Smooth muscle cell (in vitro differentiated cells): ENCODE results near the gene LHCGR. TPM values are rescaled to one million over a fixed set of nuclear protein-coding genes. Genes with fewer than 3 reads are reported as not detected.

ENCODE experiments used
- DNase-seq: peaks from one replicate; lab custom pipeline; 2025; ENCODE audit not compliant: unreplicated experiment; lab: John Stamatoyannopoulos, UW
- H2AFZ ChIP-seq: fragments of 200-600 bp; sonication (generic); 2 replicates; pipeline ENCODE4 v1.6.0; 2016; ENCODE audit warnings: antibody characterized with exemption, low read depth, mild to moderate bottlenecking
- H3F3A ChIP-seq: fragments of 200-600 bp; sonication (generic); 2 replicates; pipeline ENCODE4 v1.6.0; 2017; ENCODE audit warnings: antibody characterized with exemption, low read depth
- H3K27ac ChIP-seq: fragments of 200-600 bp; sonication (generic); 2 replicates; pipeline ENCODE4 v1.5.1; 2016; ENCODE audit warnings: low read depth, mild to moderate bottlenecking
- H3K27me3 ChIP-seq: fragments of 200-600 bp; sonication (generic); 2 replicates; pipeline ENCODE4 v1.6.1; 2016; ENCODE audit warnings: low read depth, mild to moderate bottlenecking
- H3K36me3 ChIP-seq: fragments of 200-600 bp; sonication (generic); 2 replicates; pipeline ENCODE4 v1.5.1; 2016; ENCODE audit warnings: low read depth
- H3K4me1 ChIP-seq: fragments of 200-600 bp; sonication (generic); 2 replicates; pipeline ENCODE4 v1.5.1; 2016; ENCODE audit warnings: low read depth
- H3K4me2 ChIP-seq: fragments of 200-600 bp; sonication (generic); 2 replicates; pipeline ENCODE4 v1.6.0; 2016; ENCODE audit warnings: mild to moderate bottlenecking
- H3K4me3 ChIP-seq: fragments of 200-600 bp; sonication (generic); 2 replicates; pipeline ENCODE4 v1.5.1; 2016; ENCODE audit warnings: mild to moderate bottlenecking
- H3K79me2 ChIP-seq: fragments of 200-600 bp; sonication (generic); 2 replicates; pipeline ENCODE4 v1.6.0; 2016; ENCODE audit warnings: low read depth, mild to moderate bottlenecking
- H3K9ac ChIP-seq: fragments of 200-600 bp; sonication (generic); 2 replicates; pipeline ENCODE4 v1.6.0; 2016; ENCODE audit warnings: low read depth
- H3K9me3 ChIP-seq: fragments of 200-600 bp; sonication (generic); replicated peaks from 2 replicates; pipeline ENCODE4 v1.5.1; 2016; ENCODE audit warnings: low read depth
- H4K20me1 ChIP-seq: fragments of 200-600 bp; sonication (generic); 2 replicates; pipeline ENCODE4 v1.6.0; 2016; ENCODE audit warnings: low read depth
- CTCF ChIP-seq: fragments of 200-600 bp; sonication (generic); IDR thresholded peaks from 2 replicates; pipeline ENCODE4 v1.5.1; 2017; ENCODE audit warnings: borderline replicate concordance, mild to moderate bottlenecking, antibody characterized with exemption; ENCODE audit not compliant: insufficient read depth, poor library complexity, severe bottlenecking
- WGBS: methylation state at CpG from one replicate; pipeline ENCODE4 v1.1.7; 2016; ENCODE audit warnings: low lambda C conversion rate; 5-methylcytosine and 5-hydroxymethylcytosine counted together
- polyA plus RNA-seq: library from polyadenylated mRNA; unstranded; fragments of >200 nt; fragmentation: Nextera tagmentation; extraction: Ambion mirVana; gene quantifications from 2 replicates; pipeline ENCODE4 v1.2.1, GENCODE V29; 2016
- total RNA-seq: library from RNA; depleted of rRNA; stranded (reverse); fragments of >200 nt; gene quantifications from 2 replicates; pipeline ENCODE4 v1.2.3, GENCODE V29; 2014

Gene LHCGR
- total and polyA plus RNA-seq, 2 experiments from 2014 or later = not detected

DNA sequence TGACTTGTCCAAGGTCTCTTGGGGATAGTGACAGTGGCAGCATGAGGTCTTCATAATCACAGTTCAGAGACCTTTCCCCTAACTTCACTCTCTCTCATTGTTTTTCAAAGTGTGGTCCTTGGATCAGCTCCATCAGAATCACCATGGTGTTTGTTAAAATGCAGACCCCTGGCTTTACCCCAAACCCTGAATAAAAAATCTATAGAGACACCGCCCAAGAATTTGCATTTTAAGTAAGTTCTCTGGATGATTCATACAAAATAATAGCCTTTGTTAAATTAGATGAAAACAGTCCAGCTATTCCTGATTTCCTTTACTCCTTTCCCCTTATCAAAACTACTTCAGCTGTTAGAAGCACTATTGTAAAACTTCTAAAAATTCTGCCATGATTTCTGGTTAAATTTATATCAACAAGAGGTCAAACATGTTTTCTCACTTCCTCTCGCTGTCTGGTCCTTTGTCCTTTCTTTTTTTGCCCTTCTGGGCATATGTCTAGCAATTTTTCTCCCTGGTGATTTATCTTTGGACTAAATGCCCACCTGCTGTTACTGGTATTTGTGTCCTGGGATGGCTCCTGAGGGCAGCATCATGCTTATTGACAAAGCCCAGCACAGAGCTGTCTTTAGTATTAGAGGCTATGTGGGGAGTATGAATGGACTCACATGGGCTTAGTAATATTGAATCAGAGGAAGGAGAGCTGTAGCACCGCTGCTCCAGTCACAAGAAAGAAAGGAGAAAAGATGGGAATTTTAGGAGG, 63.4 kb downstream of the LHCGR start:
- H3K4me2 ChIP-seq = no peak overlapping the region
- H3K9ac ChIP-seq = no peak overlapping the region
- WGBS = 80% methylated on average over 3 of the region's 3 CpGs
- H3K27ac ChIP-seq = no peak overlapping the region
- no peaks in the 10 kb centered on the region for H3K79me2 ChIP-seq
- H3K4me3 ChIP-seq = no peak overlapping the region
- H3K27me3 ChIP-seq = no peaks in the 10 kb centered on the region
- no peak for DNase-seq
- H3F3A ChIP-seq = no peaks in the 10 kb centered on the region
- H4K20me1 ChIP-seq = no peaks in the 10 kb centered on the region
- no peak for TF ChIP-seq CTCF
- no peaks in the 10 kb centered on the region for H3K9me3 ChIP-seq
- H3K4me1 ChIP-seq = peaks cover 17% of the 10 kb centered on the region
- no peak overlapping the region for H2AFZ ChIP-seq
- no peaks in the 10 kb centered on the region for H3K36me3 ChIP-seq

DNA sequence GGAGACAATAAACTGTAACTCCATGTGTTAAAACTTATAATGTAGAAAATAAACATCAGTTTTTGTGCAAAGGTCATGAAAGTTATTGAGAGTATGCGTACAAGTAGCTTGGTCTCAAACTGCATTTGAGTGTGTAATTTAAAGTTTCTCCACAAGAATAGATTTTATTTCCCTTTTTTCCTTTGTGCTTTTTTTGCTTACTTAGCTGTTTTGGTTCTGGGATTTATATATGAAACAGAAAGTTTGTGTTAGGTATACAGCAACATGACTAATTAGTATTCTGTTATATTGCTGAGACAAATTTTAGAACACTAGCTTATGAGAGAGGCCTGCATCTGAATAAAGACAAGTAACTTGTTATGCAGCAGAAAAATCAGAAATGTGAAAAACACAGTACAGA, 70.4 kb downstream of the LHCGR start:
- H3K4me2 ChIP-seq = no peak overlapping the region
- H3K9ac ChIP-seq = no peak overlapping the region
- no peaks in the 10 kb centered on the region for H3K36me3 ChIP-seq
- TF ChIP-seq CTCF = no peak
- H3K9me3 ChIP-seq = no peaks in the 10 kb centered on the region
- H3F3A ChIP-seq = no peaks in the 10 kb centered on the region
- H3K4me3 ChIP-seq = no peak overlapping the region
- H3K79me2 ChIP-seq = no peaks in the 10 kb centered on the region
- H3K27ac ChIP-seq = no peak overlapping the region
- no peaks in the 10 kb centered on the region for H3K4me1 ChIP-seq
- WGBS = 100% methylated on average over 1 of the region's 1 CpG
- DNase-seq = no peak
- no peaks in the 10 kb centered on the region for H4K20me1 ChIP-seq
- no peak overlapping the region for H2AFZ ChIP-seq
- H3K27me3 ChIP-seq = no peaks in the 10 kb centered on the region

DNA sequence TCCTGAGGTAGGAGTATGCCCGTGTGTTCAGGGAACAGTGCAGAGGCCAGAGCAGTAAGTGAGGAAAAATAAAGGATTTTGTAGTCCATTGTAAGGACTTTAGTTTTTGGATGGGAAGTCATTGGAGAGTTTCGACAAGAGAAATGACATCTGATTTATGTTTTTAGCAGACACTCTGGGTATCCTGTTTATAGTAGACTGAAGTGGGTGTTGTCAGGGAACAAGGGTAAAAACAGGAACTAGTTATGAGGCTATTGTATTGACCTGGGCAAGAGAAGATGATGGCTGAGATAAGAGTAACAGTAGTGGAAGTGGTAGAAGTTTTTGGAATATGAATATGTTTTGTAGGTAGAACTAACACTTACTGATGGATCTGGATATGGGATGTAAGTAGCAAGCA, 78.1 kb downstream of the LHCGR start:
- no peak for DNase-seq
- no peak for TF ChIP-seq CTCF
- no peaks in the 10 kb centered on the region for H3K36me3 ChIP-seq
- no peak overlapping the region for H3K4me2 ChIP-seq
- no peak overlapping the region for H3K27ac ChIP-seq
- H3K9ac ChIP-seq = no peak overlapping the region
- no peaks in the 10 kb centered on the region for H3F3A ChIP-seq
- H3K27me3 ChIP-seq = no peaks in the 10 kb centered on the region
- H3K9me3 ChIP-seq = no peaks in the 10 kb centered on the region
- no peaks in the 10 kb centered on the region for H3K79me2 ChIP-seq
- H3K4me1 ChIP-seq = no peaks in the 10 kb centered on the region
- H2AFZ ChIP-seq = no peak overlapping the region
- 67% methylated on average over 2 of the region's 2 CpGs for WGBS
- H4K20me1 ChIP-seq = no peaks in the 10 kb centered on the region
- H3K4me3 ChIP-seq = no peak overlapping the region

DNA sequence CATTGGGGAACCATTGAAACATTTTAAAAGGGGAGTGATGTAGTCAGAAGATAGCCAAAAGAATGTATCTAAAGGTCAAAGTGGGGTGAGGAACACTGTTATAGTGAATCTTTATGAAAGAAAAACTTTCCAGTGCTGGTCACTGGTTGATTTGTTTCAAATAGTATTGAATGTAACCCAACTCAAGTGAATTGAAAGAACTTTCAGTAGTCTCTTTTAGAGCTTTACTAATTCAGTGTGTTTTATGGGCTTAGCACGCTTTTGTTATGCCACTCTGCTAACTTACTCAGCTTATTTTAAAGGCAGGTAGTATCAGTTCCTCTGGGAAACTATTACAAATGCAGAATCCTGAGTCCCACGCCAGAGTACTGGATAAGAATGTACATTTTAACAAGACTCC, 80.6 kb downstream of the LHCGR start:
- Histone ChIP-seq H3K79me2 (no peaks in the 10 kb centered on the region), H3K27me3 (no peaks in the 10 kb centered on the region), H2AFZ (no peak overlapping the region), H3K36me3 (no peaks in the 10 kb centered on the region), H3K9me3 (no peaks in the 10 kb centered on the region), H3K27ac (no peak overlapping the region), H3K4me2 (no peak overlapping the region), H3F3A (no peaks in the 10 kb centered on the region), H4K20me1 (no peaks in the 10 kb centered on the region), H3K9ac (no peak overlapping the region), H3K4me1 (no peaks in the 10 kb centered on the region), H3K4me3 (no peak overlapping the region)
- no peak for TF ChIP-seq CTCF
- 84% methylated on average over 2 of the region's 2 CpGs for WGBS
- no peak for DNase-seq
